Spleen (tissue), 7 donors: ENCODE measurements around the gene ZCCHC8.

ENCODE experiments used
- CTCF ChIP-seq, 11 experiments: fragments of 200-600 bp in 7 of 11; fragments of 450-650 bp in 4 of 11; sonication (generic) in 4 of 11; IDR thresholded peaks in 8 of 11; conservative IDR thresholded peaks in 3 of 11; 1 replicate in 7 of 11; 2 replicates in 4 of 11; pipeline versions ENCODE4 v1.4.0 to v1.8.0; 2016 to 2021; ENCODE audit warnings: antibody characterized with exemption in 11 of 11, inconsistent platforms in 4 of 11, mild to moderate bottlenecking in 1 of 11
- POLR2A ChIP-seq, 3 donors: fragments of 450-650 bp; IDR thresholded peaks; one replicate each; pipeline ENCODE4 v1.5.1; 2017; ENCODE audit warnings: antibody characterized with exemption in 3 of 3, mild to moderate bottlenecking in 1 of 3
- POLR2AphosphoS5 ChIP-seq, 3 donors: sonication (generic); formaldehyde crosslinking; IDR thresholded peaks; one replicate each; pipeline ENCODE4 v1.5.1; 2017; ENCODE audit warnings: antibody characterized with exemption in 3 of 3
- donor health status: DM: no; HTN: no; CAD: no; lungs with moderate emphysema.
- donor health status: DM: no; HTN: no; CAD: no.
- donor health status: DM: no; HTN: no; CAD: no.

- TF ChIP-seq CTCF (IDR thresholded peaks at IDR 0.05 in 8 of 11, conservative IDR thresholded peaks at IDR 0.05 in 3 of 11) (no peak), POLR2A (IDR thresholded peaks at IDR 0.05) (no peak), POLR2AphosphoS5 (IDR thresholded peaks at IDR 0.05) (no peak)
Measured at GRCh38 chr12:122547330-122547729, 46.6 kb upstream of the ZCCHC8 start.
